Measurements from ENCODE around the gene PRR22.

GRCh38 chr19:5795382-5795919 is 10.9 kb upstream of the PRR22 start:
- TF ChIP-seq POLR2A (IDR thresholded peaks at IDR 0.05; ENCODE audit: low read length) = no peak
- TF ChIP-seq GATA1 (IDR thresholded peaks at IDR 0.05; ENCODE audit: low read depth, low read length) = no peak
